Neural progenitor cell (in vitro differentiated cells): ENCODE results near the gene CAPN8.

ENCODE experiments used
- EZH2 ChIP-seq: fragments of 200-600 bp; sonication (generic); IDR thresholded peaks from 2 replicates; pipeline ENCODE4 v1.6.1; 2017; ENCODE audit warnings: antibody characterized with exemption, mild to moderate bottlenecking, moderate library complexity
- EZH2phosphoT487 ChIP-seq: fragments of 200-600 bp; sonication (generic); IDR thresholded peaks from 2 replicates; pipeline ENCODE4 v1.6.1; 2017; ENCODE audit warnings: antibody characterized with exemption
- TF ChIP-seq, protein P1 (sequence below): fragments of 200-600 bp; sonication (generic); IDR thresholded peaks from 2 replicates; pipeline ENCODE4 v1.5.1; 2017; ENCODE audit warnings: antibody characterized with exemption, mild to moderate bottlenecking

- TF ChIP-seq, protein P1, sequence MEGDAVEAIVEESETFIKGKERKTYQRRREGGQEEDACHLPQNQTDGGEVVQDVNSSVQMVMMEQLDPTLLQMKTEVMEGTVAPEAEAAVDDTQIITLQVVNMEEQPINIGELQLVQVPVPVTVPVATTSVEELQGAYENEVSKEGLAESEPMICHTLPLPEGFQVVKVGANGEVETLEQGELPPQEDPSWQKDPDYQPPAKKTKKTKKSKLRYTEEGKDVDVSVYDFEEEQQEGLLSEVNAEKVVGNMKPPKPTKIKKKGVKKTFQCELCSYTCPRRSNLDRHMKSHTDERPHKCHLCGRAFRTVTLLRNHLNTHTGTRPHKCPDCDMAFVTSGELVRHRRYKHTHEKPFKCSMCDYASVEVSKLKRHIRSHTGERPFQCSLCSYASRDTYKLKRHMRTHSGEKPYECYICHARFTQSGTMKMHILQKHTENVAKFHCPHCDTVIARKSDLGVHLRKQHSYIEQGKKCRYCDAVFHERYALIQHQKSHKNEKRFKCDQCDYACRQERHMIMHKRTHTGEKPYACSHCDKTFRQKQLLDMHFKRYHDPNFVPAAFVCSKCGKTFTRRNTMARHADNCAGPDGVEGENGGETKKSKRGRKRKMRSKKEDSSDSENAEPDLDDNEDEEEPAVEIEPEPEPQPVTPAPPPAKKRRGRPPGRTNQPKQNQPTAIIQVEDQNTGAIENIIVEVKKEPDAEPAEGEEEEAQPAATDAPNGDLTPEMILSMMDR: no peak
- TF ChIP-seq EZH2 (no peak), EZH2phosphoT487 (no peak)
Measured at GRCh38 chr1:223682502-223682901, 17.0 kb upstream of the CAPN8 start.
